ENCODE data around the gene TPRN. TPM values are rescaled to one million over a fixed set of nuclear protein-coding genes. Genes with fewer than 3 reads are reported as not detected.

Gene TPRN
- total and polyA plus RNA-seq, 2 of the 4 experiments (the other 2 are of a cell fraction), result 1.8 to 5.3 TPM

DNA sequence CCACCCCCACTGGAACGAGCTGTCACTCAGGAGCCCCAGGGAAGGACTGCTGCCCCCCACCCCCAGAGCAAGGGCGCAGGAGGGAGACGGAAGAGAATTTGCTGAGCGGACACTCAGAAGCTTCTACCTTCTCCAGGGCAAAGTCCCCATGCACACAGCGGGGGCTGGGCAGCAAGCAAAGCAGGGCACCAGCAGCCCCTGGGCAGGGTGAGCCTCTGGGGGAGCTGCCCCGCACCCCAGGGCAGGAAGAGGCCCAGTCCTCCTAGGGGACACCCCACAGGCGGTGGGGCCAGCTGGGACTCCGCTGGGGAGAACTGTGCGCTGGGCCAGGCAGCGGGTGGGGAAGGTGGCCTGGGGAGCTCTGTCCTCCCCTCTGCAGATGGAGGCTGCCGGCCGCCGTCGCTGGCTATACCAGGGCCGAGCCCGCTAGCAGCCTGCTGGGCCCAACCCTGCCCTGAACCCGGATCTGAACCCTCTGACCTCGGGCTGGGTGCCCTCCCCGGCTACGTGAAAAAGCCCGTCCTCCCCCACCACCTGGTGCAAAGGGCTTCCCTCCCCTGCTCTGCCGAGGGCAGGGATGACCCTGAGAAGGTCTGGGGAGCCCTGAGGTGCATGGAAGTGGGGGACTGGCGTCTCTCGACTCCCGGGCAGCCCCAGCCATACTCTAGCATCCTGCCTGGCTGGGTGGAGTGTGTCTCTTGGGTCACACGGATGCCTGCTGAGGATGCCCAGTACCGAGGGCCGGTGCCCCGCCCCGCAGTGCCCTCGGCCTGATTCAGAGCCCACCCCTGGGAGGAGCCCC is 29.6 kb upstream of the TPRN start (continued):
- TF ChIP-seq BHLHE40 (IDR thresholded peaks at IDR 0.05; ENCODE audit: low read depth, low read length), result no peak

DNA sequence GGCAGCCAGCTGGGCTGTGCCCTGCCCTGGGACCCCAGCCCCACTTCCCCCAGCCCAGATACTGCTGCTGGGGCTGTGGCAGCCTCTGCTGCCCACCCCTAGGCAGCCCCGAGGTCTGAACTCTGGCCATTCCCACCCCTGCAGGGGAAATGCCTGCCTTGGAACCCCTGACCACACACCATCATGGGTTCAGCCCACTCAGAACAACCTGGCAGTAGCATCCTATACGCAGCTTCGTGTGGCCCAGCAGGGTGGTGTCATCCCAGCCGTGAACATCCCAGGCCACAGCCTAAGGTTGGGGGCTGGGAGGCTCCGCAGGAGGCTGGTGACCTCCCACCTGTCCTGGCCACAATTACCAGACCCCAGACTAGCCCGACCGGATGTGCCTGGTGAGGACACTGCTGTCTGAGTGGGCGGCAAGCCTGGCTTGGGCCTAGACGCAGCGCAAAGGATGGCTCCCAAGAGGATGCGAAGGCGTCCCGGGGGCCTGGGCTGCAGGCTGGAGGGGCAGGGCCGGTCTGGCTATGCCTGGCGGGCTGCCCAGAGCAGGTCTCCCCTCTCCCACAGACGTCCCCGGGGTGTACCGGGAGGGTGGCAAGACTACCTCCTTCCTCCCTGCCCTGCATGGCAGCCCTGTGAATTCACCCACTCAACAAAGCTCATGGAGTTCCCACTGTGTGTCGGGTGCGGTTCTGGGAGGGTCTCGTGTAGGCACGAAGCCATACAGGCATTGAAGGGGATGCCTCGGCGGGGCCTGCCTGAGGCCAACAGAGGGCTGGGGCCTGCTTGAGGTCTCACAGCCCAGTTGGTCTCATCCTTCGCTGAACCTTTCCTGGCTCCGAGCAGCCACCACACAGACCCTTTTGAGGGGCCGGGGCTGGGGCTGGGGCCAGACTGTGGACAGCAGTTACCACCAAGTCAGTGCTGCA is 28.7 kb upstream of the TPRN start:
- Histone ChIP-seq H2AFZ (replicated peaks; ENCODE audit: low read length, poor library complexity) (no peak overlapping the region), H3K27me3 (ENCODE audit: control insufficient read depth, insufficient read depth, low read length) (peaks cover 1% of the 10 kb centered on the region; the same call in 1 of the 2 replicates), H2AK9ac (replicated peaks; ENCODE audit: low read depth, low read length, poor library complexity) (no peak overlapping the region), H4K5ac (ENCODE audit: low read depth, low read length) (no peak overlapping the region), H3K14ac (replicated peaks; ENCODE audit: low read depth, low read length) (no peak overlapping the region), H3K23ac (ENCODE audit: low read depth, low read length) (no peak overlapping the region), H3K9ac (ENCODE audit: low read depth, low read length) (no peak overlapping the region), H2BK20ac (ENCODE audit: low read depth, low read length) (no peak overlapping the region), H3K9me3 (ENCODE audit: control insufficient read depth, insufficient read depth, low read length) (no peaks in the 10 kb centered on the region), H3K4me3 (ENCODE audit: insufficient read depth, low read depth, low read length) (no peak overlapping the region), H3K18ac (ENCODE audit: low read depth, low read length) (no peak overlapping the region), H3K4me2 (ENCODE audit: low read depth, low read length) (no peak overlapping the region), H3K4ac (ENCODE audit: low read depth, low read length) (no peak overlapping the region), H2BK120ac (ENCODE audit: low read depth, low read length) (no peak overlapping the region), H3K4me1 (ENCODE audit: control insufficient read depth, insufficient read depth, low read length) (peaks cover 2% of the 10 kb centered on the region; the same call in 1 of the 2 replicates), H4K91ac (ENCODE audit: insufficient read depth, low read depth, low read length) (no peak overlapping the region), H3K56ac (ENCODE audit: extremely low read depth, insufficient read depth, low read length) (no peak overlapping the region), H3K36me3 (ENCODE audit: control insufficient read depth, insufficient read depth, low read length) (no peaks in the 10 kb centered on the region), H3K27ac (ENCODE audit: insufficient read depth, low read length) (no peak overlapping the region), H3K9me1 (ENCODE audit: insufficient read depth, low read length) (no peaks in the 10 kb centered on the region), H2BK15ac (ENCODE audit: low read depth, low read length) (no peak overlapping the region), H3K79me1 (ENCODE audit: low read depth in 1 of 2, low read length in 2 of 2) (no peaks in the 10 kb centered on the region), H2AK5ac (ENCODE audit: low read depth, low read length) (no peak overlapping the region), H2BK5ac (ENCODE audit: low read depth, low read length, poor library complexity, severe bottlenecking) (no peak overlapping the region), H4K20me1 (ENCODE audit: insufficient read depth, low read length) (no peaks in the 10 kb centered on the region), H4K8ac (ENCODE audit: low read depth in 2 of 2, low read length in 2 of 2) (no peak overlapping the region)
- BruUV-seq (replicated peaks), result no TSS peak
- dilution Hi-C loops (cut with HindIII; ENCODE audit: low sequenced_read_pairs, unreplicated experiment), result no loop called here
- TF ChIP-seq, protein P1, sequence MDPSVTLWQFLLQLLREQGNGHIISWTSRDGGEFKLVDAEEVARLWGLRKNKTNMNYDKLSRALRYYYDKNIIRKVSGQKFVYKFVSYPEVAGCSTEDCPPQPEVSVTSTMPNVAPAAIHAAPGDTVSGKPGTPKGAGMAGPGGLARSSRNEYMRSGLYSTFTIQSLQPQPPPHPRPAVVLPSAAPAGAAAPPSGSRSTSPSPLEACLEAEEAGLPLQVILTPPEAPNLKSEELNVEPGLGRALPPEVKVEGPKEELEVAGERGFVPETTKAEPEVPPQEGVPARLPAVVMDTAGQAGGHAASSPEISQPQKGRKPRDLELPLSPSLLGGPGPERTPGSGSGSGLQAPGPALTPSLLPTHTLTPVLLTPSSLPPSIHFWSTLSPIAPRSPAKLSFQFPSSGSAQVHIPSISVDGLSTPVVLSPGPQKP (IDR thresholded peaks at IDR 0.05; ENCODE audit: borderline replicate concordance, low read depth, low read length), result no peak
- intact Hi-C loops (cut with micrococcal nuclease), result no loop called here
- 73% methylated on average over 3 of the region's 27 CpGs; no CpG with 5 or more reads in 1 of the 2 experiments for WGBS, 2 experiments (ENCODE audit: extremely low coverage in 2 of 2, insufficient read length in 1 of 2)
- no peak for ATAC-seq (ENCODE audit: low read depth)
- POLR2A ChIA-PET (ENCODE audit: unreplicated experiment), result interaction anchor here (0.7 kb wide), 1 partner anchor 113 kb away, joined by 12 read pairs; no protein-coding TSS in a partner anchor
- CTCF ChIA-PET, result no interaction called here
- in situ Hi-C loops (cut with MboI; ENCODE audit: low sequenced_read_pairs), result loop anchor here (5.0 kb wide), 1 partner anchor 107 kb away; no protein-coding TSS in a partner anchor
- DNase-seq, result no peak
